Neuronal stem cell (in vitro differentiated cells): ENCODE data around the gene RBM20.

ENCODE experiments used
- DNase-seq: peaks from one replicate; pipeline ENCODE4 v3.0.0-alpha.2; 2013; ENCODE audit warnings: low spot score
- H2AFZ ChIP-seq: one replicate; pipeline ENCODE4 v1.6.1; 2013; ENCODE audit warnings: mild to moderate bottlenecking, low read length, inconsistent platforms
- H2AK5ac ChIP-seq: 2 replicates; pipeline ENCODE4 v1.6.1; 2013; ENCODE audit warnings: low read depth, mild to moderate bottlenecking, inconsistent platforms, low read length, moderate library complexity, mixed read lengths
- H2BK120ac ChIP-seq: 2 replicates; pipeline ENCODE4 v1.6.1; 2013; ENCODE audit warnings: low read depth, mild to moderate bottlenecking, inconsistent platforms, low read length, moderate library complexity, mixed read lengths
- H2BK12ac ChIP-seq: one replicate; pipeline ENCODE4 v1.6.1; 2013; ENCODE audit warnings: low read length, inconsistent platforms
- H2BK15ac ChIP-seq: 2 replicates; pipeline ENCODE4 v1.6.1; 2013; ENCODE audit warnings: mild to moderate bottlenecking, low read length, inconsistent platforms, mixed read lengths
- H2BK5ac ChIP-seq: one replicate; pipeline ENCODE4 v1.6.1; 2013; ENCODE audit warnings: inconsistent platforms, mild to moderate bottlenecking, low read length, moderate library complexity
- H3K14ac ChIP-seq: one replicate; pipeline ENCODE4 v1.6.1; 2013; ENCODE audit warnings: low read length, inconsistent platforms
- H3K18ac ChIP-seq: 2 replicates; pipeline ENCODE4 v1.6.1; 2013; ENCODE audit warnings: low read length, inconsistent platforms
- H3K23ac ChIP-seq: 2 replicates; pipeline ENCODE4 v1.6.1; 2013; ENCODE audit warnings: low read depth, mild to moderate bottlenecking, mixed read lengths, low read length, inconsistent platforms; ENCODE audit not compliant: poor library complexity
- H3K27ac ChIP-seq: replicated peaks from 3 replicates; pipeline ENCODE4 v1.5.1; 2013; ENCODE audit warnings: low read length, inconsistent platforms
- H3K27me3 ChIP-seq, 3 experiments: 2 replicates each; pipeline ENCODE4 v1.6.1; 2013; ENCODE audit warnings: low read length in 3 of 3, mild to moderate bottlenecking in 2 of 3, inconsistent platforms in 1 of 3, low read depth in 1 of 3, mixed read lengths in 1 of 3, moderate library complexity in 1 of 3; ENCODE audit not compliant: control insufficient read depth in 3 of 3, insufficient read depth in 3 of 3
- H3K36me3 ChIP-seq, 2 donors: replicated peaks in 1 of 2; 2 replicates each; pipeline ENCODE4 v1.6.1; 2013; ENCODE audit warnings: low read length in 2 of 2; ENCODE audit not compliant: control insufficient read depth in 2 of 2, insufficient read depth in 2 of 2
- H3K4ac ChIP-seq: 2 replicates; pipeline ENCODE4 v1.6.1; 2013; ENCODE audit warnings: inconsistent platforms, mild to moderate bottlenecking, low read length, moderate library complexity
- H3K4me1 ChIP-seq, 2 donors: 1 replicate in 1 of 2; 2 replicates in 1 of 2; pipeline ENCODE4 v1.6.1; 2013; ENCODE audit warnings: low read length in 2 of 2, low read depth in 1 of 2; ENCODE audit not compliant: control insufficient read depth in 2 of 2, insufficient read depth in 1 of 2
- H3K4me2 ChIP-seq: one replicate; pipeline ENCODE4 v1.6.1; 2013; ENCODE audit warnings: mild to moderate bottlenecking, low read length, inconsistent platforms; ENCODE audit not compliant: insufficient read depth, poor library complexity, severe bottlenecking
- H3K4me3 ChIP-seq, 2 donors: 2 replicates each; pipeline ENCODE4 v1.5.1; 2013; ENCODE audit warnings: low read length in 2 of 2, mild to moderate bottlenecking in 2 of 2, inconsistent platforms in 1 of 2, moderate library complexity in 1 of 2
- H3K79me1 ChIP-seq: one replicate; pipeline ENCODE4 v1.6.1; 2013; ENCODE audit warnings: low read depth, mild to moderate bottlenecking, inconsistent platforms, low read length, moderate library complexity
- H3K9ac ChIP-seq: one replicate; pipeline ENCODE4 v1.6.1; 2013; ENCODE audit warnings: mild to moderate bottlenecking, low read depth, low read length, inconsistent platforms; ENCODE audit not compliant: poor library complexity
- H3K9me3 ChIP-seq, 2 donors: replicated peaks in 1 of 2; 2 replicates each; pipeline versions ENCODE3 to v1.6.1; 2013; ENCODE audit warnings: low read length in 2 of 2, mild to moderate bottlenecking in 2 of 2, inconsistent platforms in 1 of 2, low read depth in 1 of 2, mixed read lengths in 1 of 2, moderate library complexity in 1 of 2; ENCODE audit not compliant: control insufficient read depth in 2 of 2, insufficient read depth in 1 of 2
- H4K8ac ChIP-seq: one replicate; pipeline ENCODE4 v1.6.1; 2013; ENCODE audit warnings: low read depth, mild to moderate bottlenecking, inconsistent platforms, low read length, moderate library complexity
- H4K91ac ChIP-seq: one replicate; pipeline ENCODE4 v1.6.1; 2013; ENCODE audit warnings: low read length, low read depth, mild to moderate bottlenecking, inconsistent platforms; ENCODE audit not compliant: poor library complexity
- WGBS, 2 donors: extraction: QIAGEN DNeasy Blood & Tissue Kit; methylation state at CpG; one replicate each; pipeline ENCODE4 v1.1.7; 2013; ENCODE audit warnings: missing lambda C conversion rate in 2 of 2, mixed read lengths in 1 of 2; ENCODE audit not compliant: insufficient read length in 2 of 2, insufficient replicate concordance in 1 of 2; ENCODE audit errors: extremely low coverage in 2 of 2; 5-methylcytosine and 5-hydroxymethylcytosine counted together

Gene RBM20

DNA sequence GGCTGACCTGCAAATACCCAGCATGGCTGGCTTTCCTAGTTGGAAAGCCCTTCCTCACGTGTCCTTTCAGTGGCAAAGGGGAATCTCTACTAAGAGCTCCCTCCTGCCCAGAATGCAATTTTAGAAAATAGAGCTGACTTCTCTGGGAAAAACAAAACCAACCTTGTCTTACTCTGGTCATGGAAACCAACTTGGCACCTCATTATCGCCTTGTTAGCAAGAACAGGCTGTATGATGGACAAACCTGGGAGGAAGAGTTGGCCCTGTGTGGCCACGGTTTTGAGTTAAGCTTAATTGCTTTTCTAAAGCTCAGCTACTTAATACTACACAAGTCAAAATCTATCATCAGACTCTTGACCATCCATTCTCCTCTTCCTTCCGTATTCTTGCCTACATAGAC is 133.5 kb downstream of the RBM20 start:
- H4K91ac ChIP-seq = no peak overlapping the region
- H3K27ac ChIP-seq = no peak overlapping the region
- no peak overlapping the region for H2BK15ac ChIP-seq
- H3K4me1 ChIP-seq = no peaks in the 10 kb centered on the region
- H3K27me3 ChIP-seq = no peaks in the 10 kb centered on the region
- H2AFZ ChIP-seq = no peak overlapping the region
- no peaks in the 10 kb centered on the region for H3K36me3 ChIP-seq
- no peak overlapping the region for H2AK5ac ChIP-seq
- no peaks in the 10 kb centered on the region for H3K79me1 ChIP-seq
- H2BK12ac ChIP-seq = no peak overlapping the region
- H2BK5ac ChIP-seq = no peak overlapping the region
- no peak overlapping the region for H3K4me3 ChIP-seq
- H3K18ac ChIP-seq = no peak overlapping the region
- H3K4me2 ChIP-seq = no peak overlapping the region
- no peak for DNase-seq
- H3K14ac ChIP-seq = no peak overlapping the region
- H3K9me3 ChIP-seq = no peaks in the 10 kb centered on the region
- H3K4ac ChIP-seq = no peak overlapping the region
- H4K8ac ChIP-seq = no peak overlapping the region
- H3K9ac ChIP-seq = no peak overlapping the region
- H2BK120ac ChIP-seq = no peak overlapping the region
- H3K23ac ChIP-seq = no peak overlapping the region
- no CpG with 5 or more reads among the region's 4 CpGs for WGBS, 2 donors

DNA sequence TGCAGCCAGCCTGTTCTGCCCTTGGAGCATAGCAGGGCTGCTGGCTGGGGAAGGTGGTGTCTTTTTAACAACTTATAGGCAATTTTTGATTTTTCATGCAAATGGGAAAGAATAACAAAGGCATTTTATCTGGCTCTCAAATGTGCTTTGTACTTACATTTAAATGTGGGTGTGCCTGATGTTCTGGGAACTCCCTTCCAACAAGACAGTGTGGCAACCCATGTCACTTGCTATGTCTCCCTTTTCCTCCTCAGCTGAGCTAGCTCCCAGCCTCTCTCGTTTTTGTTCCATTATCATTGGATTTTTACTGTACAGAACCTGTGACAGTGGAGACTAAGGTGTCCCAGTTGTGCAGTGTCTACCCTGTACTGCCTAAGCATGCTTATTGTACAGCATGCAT is 134.1 kb downstream of the RBM20 start:
- no peaks in the 10 kb centered on the region for H3K27me3 ChIP-seq
- H3K79me1 ChIP-seq = no peaks in the 10 kb centered on the region
- no peak overlapping the region for H2BK15ac ChIP-seq
- no peak overlapping the region for H3K4me3 ChIP-seq
- no peaks in the 10 kb centered on the region for H3K36me3 ChIP-seq
- DNase-seq = no peak
- no peak overlapping the region for H3K27ac ChIP-seq
- no peak overlapping the region for H2AFZ ChIP-seq
- no peak overlapping the region for H2BK12ac ChIP-seq
- no peak overlapping the region for H2BK120ac ChIP-seq
- H4K91ac ChIP-seq = no peak overlapping the region
- no peak overlapping the region for H3K18ac ChIP-seq
- H3K23ac ChIP-seq = no peak overlapping the region
- H4K8ac ChIP-seq = no peak overlapping the region
- no peak overlapping the region for H3K4ac ChIP-seq
- no peak overlapping the region for H3K4me2 ChIP-seq
- no peak overlapping the region for H2BK5ac ChIP-seq
- WGBS, 2 donors = no CpG with 5 or more reads among the region's 1 CpG
- no peaks in the 10 kb centered on the region for H3K4me1 ChIP-seq
- H3K14ac ChIP-seq = no peak overlapping the region
- H3K9me3 ChIP-seq = no peaks in the 10 kb centered on the region
- H2AK5ac ChIP-seq = no peak overlapping the region
- no peak overlapping the region for H3K9ac ChIP-seq

GRCh38 chr10:110779489-110779888 is 135.4 kb downstream of the RBM20 start:
- Histone ChIP-seq H3K9me3 (no peaks in the 10 kb centered on the region), H3K4me1 (peaks cover 3 to 10% of the 10 kb centered on the region in 2 donors), H3K79me1 (no peaks in the 10 kb centered on the region), H3K23ac (no peak overlapping the region), H3K18ac (no peak overlapping the region), H2AK5ac (no peak overlapping the region), H2BK120ac (no peak overlapping the region), H3K27ac (no peak overlapping the region), H3K4me3 (no peak overlapping the region), H2BK5ac (no peak overlapping the region), H4K8ac (no peak overlapping the region), H3K4me2 (no peak overlapping the region), H3K27me3 (no peaks in the 10 kb centered on the region), H3K9ac (no peak overlapping the region), H3K4ac (no peak overlapping the region), H2BK12ac (no peak overlapping the region), H3K14ac (no peak overlapping the region), H4K91ac (no peak overlapping the region), H3K36me3 (no peaks in the 10 kb centered on the region), H2BK15ac (no peak overlapping the region), H2AFZ (no peak overlapping the region)
- WGBS, 2 donors = no CpG with 5 or more reads among the region's 3 CpGs
- no peak for DNase-seq

GRCh38 chr10:110780704-110781103 is 136.6 kb downstream of the RBM20 start:
- no peaks in the 10 kb centered on the region for H3K79me1 ChIP-seq
- H2BK15ac ChIP-seq = peak overlapping the region; percentile 1
- no peak overlapping the region for H3K4ac ChIP-seq
- H4K91ac ChIP-seq = no peak overlapping the region
- no peak for DNase-seq
- no peak overlapping the region for H3K4me2 ChIP-seq
- peaks cover 3 to 11% of the 10 kb centered on the region in 2 donors for H3K4me1 ChIP-seq
- H3K23ac ChIP-seq = no peak overlapping the region
- no peaks in the 10 kb centered on the region for H3K9me3 ChIP-seq
- H2BK120ac ChIP-seq = no peak overlapping the region
- WGBS, 2 donors = no CpG with 5 or more reads among the region's 8 CpGs
- peak overlapping the region; percentile 68 for H3K18ac ChIP-seq
- H2AFZ ChIP-seq = no peak overlapping the region
- no peaks in the 10 kb centered on the region for H3K36me3 ChIP-seq
- H2AK5ac ChIP-seq = no peak overlapping the region
- H3K4me3 ChIP-seq = no peak overlapping the region
- H3K9ac ChIP-seq = no peak overlapping the region
- no peaks in the 10 kb centered on the region for H3K27me3 ChIP-seq
- no peak overlapping the region for H2BK5ac ChIP-seq
- no peak overlapping the region for H3K27ac ChIP-seq
- H3K14ac ChIP-seq = no peak overlapping the region
- no peak overlapping the region for H4K8ac ChIP-seq
- no peak overlapping the region for H2BK12ac ChIP-seq
